AG09319 (cell line): ENCODE data around the gene RHOT1.

ENCODE experiments used
- DNase-seq: peaks from one replicate; pipeline ENCODE4 v3.0.0-alpha.2; 2010; ENCODE audit warnings: low read depth; ENCODE audit errors: extremely low read depth
- TF ChIP-seq, protein P1 (sequence below): IDR thresholded peaks from 2 replicates; pipeline ENCODE4 v1.5.1; 2011; ENCODE audit warnings: low read depth, mild to moderate bottlenecking, inconsistent platforms, low read length, moderate library complexity

Gene RHOT1

DNA sequence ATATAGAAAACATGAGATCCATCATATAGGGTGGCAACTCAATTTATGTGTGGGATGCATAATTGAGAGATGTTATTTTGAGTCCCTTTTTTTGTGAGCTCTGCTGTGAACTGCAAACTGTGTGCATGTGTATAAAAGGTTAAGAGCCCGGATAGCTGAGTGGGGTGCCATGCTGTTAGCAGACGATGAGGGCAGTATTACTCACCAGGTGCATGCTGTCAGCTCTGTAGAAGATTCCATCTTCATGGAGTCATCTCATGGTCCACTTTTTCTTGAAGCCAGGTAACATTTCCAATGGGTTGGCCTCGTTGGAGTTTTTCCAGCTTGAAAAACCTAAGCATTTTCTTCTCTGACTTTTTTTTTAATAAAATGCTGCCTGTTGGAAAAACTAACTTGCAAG, 80.3 kb downstream of the RHOT1 start:
- no peak for DNase-seq
- TF ChIP-seq, protein P1, sequence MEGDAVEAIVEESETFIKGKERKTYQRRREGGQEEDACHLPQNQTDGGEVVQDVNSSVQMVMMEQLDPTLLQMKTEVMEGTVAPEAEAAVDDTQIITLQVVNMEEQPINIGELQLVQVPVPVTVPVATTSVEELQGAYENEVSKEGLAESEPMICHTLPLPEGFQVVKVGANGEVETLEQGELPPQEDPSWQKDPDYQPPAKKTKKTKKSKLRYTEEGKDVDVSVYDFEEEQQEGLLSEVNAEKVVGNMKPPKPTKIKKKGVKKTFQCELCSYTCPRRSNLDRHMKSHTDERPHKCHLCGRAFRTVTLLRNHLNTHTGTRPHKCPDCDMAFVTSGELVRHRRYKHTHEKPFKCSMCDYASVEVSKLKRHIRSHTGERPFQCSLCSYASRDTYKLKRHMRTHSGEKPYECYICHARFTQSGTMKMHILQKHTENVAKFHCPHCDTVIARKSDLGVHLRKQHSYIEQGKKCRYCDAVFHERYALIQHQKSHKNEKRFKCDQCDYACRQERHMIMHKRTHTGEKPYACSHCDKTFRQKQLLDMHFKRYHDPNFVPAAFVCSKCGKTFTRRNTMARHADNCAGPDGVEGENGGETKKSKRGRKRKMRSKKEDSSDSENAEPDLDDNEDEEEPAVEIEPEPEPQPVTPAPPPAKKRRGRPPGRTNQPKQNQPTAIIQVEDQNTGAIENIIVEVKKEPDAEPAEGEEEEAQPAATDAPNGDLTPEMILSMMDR, result no peak

DNA sequence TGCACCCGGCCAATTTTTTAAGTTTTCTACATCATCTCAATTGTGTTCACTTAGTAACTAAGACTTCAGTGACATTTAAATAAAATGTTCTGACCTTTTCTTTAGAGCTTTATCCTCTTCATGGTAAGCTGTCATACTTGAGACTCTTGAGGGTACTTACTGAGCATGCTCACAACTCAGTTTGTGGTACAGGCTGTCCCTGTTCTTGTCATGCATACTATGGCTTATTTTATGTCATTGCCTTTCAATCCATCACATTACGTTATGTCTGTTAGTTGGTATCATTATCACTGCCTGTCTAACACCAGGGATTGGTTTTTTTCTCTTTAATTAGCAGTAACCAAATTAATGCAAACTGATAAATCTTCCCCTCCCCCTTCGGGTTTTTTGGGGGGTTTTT, 81.4 kb downstream of the RHOT1 start:
- no peak for DNase-seq
- TF ChIP-seq, protein P1, result no peak

DNA sequence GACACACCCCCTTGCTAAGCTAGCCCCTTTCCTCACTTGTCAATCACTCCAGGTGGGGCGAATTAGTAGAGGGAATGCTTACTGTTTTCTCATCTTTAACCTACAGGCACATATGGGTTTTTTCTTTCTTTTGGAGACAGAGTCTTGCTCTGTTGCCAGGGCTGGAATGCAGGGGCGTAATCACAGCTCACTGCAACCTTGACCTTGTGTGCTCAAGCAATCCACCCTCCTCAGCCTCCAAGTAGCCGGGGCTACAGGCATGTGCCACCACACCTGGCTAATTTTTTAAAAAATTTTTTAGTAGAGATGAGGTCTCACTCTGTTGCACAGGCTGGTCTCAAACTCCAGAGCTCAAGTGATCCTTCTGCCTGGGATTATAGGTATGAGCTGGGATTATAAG, 84.6 kb downstream of the RHOT1 start:
- no peak for DNase-seq
- TF ChIP-seq, protein P1, result no peak

DNA sequence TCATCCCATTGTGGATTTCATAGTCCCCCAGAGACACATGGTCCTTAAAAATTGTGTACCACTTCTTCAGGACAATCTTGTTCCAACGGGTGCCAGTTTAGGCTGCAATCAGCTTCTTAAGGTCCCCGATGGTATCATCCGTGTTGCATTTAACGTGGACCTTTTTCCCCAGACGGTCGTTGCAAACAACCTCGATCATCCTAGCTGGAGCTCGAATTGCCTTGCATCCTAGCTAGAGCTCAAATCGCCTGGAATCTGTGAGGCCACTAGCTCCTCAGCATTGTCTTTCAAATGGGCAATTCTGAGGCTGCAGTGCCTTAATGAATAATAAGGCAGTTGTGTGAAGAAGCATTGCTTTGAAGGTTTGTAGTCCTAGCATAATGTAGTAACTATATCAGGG, 85.6 kb downstream of the RHOT1 start:
- TF ChIP-seq, protein P1, result no peak
- DNase-seq, result no peak

DNA sequence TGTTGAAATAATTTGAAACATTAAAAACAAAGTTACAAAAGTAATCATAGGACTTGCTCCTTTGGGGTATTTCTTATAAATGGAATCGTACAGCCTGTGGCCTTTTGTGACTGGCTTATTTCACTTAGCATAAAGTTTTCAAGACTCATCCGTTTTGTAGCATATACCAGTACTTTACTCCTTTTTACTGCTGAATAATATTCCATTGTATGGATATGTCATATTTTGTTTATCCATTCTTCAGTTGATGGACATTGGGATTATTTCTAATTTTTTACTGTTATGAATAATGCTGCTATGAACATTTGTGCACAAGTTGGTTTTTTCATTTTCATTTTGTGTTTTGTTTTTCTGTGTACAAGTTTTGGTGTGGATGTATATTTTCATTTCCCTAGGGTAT, 93.3 kb downstream of the RHOT1 start:
- TF ChIP-seq, protein P1, result no peak
- no peak for DNase-seq

DNA sequence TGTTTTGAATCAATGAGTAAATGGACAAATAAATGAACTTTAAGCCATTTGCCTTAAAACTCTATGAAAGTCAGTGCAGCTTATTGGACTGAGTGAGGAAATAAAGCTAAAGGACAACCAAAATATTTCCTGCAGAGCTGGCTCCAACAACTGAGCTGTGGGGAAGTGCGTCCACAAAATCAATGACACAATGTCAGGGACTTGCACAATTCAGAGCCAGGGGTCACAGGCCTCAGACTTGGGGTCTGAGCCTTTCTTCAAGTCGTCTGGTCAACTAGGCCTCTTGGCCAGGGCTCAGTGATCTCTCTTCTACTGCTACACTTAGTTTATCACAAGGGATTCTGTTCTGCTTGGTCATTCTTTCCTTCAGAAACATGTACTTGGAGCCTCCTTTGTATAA, 97.2 kb downstream of the RHOT1 start:
- no peak for DNase-seq

DNA sequence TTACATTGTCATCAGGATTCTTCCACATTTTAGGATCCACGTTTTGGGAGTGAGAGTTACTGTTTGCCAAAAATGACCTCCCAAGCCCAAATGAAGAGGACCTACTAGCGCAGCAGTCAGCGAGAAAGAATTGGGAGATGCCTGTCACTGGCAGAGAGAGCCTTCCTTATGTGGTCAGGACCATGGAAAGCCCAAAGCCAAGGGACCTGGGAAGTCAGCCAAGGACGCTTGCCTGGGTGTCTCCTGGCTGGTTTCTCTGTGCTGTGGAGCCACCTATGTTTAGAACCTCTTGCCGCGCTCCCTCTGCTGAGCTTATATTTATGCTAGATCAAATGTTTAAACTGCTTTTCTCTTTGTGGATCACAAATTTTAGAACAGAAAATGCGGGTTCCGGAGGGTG, 98.4 kb downstream of the RHOT1 start:
- TF ChIP-seq, protein P1, result no peak
- no peak for DNase-seq

More for the DNA sequence above, 97.2 kb downstream of the RHOT1 start:
- TF ChIP-seq, protein P1, result no peak
